ENCODE measurements around the gene ANKRD10.

GRCh38 chr13:110832531-110832930, 82.3 kb downstream of the ANKRD10 start:
- TF ChIP-seq CTCF (tag by site-specific recombination; IDR thresholded peaks at IDR 0.05) (no peak), ZNF302 (tag by site-specific recombination; IDR thresholded peaks at IDR 0.05; ENCODE audit: low read depth) (no peak)

Data from HEK293 (cell line).